ENCODE results near the gene COL24A1.

Gene COL24A1

GRCh38 chr1:85681087-85681486 is 475.5 kb downstream of the COL24A1 start:
- no peak for DNase-seq (ENCODE audit: low spot score)
